Measurements from ENCODE around the gene TIA1. TPM values are rescaled to one million over a fixed set of nuclear protein-coding genes. Genes with fewer than 3 reads are reported as not detected.

The TIA1 gene
- total and polyA plus RNA-seq, 7 donors = 17.4 to 38.1 (median 26.1) TPM

DNA sequence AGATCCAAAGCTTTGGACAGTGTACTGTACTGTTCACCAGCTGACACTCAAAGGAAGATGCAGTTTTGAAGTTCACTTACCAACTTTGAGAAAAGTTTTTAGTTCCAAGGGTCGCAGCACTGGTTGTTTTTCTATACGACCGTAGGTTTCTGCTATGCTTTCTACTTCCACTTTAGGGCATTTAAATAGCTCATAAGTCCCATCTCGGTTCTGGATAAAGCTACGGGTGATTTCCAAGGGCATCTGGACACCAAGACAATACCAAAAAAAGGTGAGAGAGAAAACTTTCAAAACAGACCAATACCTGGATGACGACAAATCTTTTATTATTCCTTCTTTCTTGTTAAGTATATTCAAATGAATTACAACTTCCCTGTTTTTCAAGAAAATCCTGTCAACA, 87.9 kb downstream of the TIA1 start:
- DNase-seq (no peak), ATAC-seq (no peak)
- TF ChIP-seq, protein P1, sequence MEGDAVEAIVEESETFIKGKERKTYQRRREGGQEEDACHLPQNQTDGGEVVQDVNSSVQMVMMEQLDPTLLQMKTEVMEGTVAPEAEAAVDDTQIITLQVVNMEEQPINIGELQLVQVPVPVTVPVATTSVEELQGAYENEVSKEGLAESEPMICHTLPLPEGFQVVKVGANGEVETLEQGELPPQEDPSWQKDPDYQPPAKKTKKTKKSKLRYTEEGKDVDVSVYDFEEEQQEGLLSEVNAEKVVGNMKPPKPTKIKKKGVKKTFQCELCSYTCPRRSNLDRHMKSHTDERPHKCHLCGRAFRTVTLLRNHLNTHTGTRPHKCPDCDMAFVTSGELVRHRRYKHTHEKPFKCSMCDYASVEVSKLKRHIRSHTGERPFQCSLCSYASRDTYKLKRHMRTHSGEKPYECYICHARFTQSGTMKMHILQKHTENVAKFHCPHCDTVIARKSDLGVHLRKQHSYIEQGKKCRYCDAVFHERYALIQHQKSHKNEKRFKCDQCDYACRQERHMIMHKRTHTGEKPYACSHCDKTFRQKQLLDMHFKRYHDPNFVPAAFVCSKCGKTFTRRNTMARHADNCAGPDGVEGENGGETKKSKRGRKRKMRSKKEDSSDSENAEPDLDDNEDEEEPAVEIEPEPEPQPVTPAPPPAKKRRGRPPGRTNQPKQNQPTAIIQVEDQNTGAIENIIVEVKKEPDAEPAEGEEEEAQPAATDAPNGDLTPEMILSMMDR (IDR thresholded peaks at IDR 0.05) = no peak
- no peaks in the 10 kb centered on the region for H3K27me3 ChIP-seq (ENCODE audit: insufficient read depth in 3 of 3, low read length in 2 of 3)
- H3K4me1 ChIP-seq = no peaks in the 10 kb centered on the region
- peaks cover 2 to 92% of the 10 kb centered on the region in 2 donors for H3K36me3 ChIP-seq (ENCODE audit: insufficient read depth in 1 of 2, low read depth in 1 of 2)
- 87 to 91% (median 88%) methylated on average over 6 of the region's 6 CpGs for WGBS, 3 donors
- no peak overlapping the region for H3K4me3 ChIP-seq
- H3K27ac ChIP-seq = no peak overlapping the region
- intact Hi-C loops (cut with DNase I) = no loop called here
- no peaks in the 10 kb centered on the region for H3K9me3 ChIP-seq

Other genes with a start within 250 kb of the TIA1 start
- gene PCBP1, start 161.2 kb downstream of the TIA1 start, total RNA-seq = 100 to 1,000 TPM; 423 to 683 (median 522) TPM
- gene PCBP1, start 161.2 kb downstream of the TIA1 start, polyA plus RNA-seq = 100 to 1,000 TPM; 522 to 746 (median 549) TPM
- 10 to 100 TPM in 2 of 4 donors, 1 to 10 TPM in 2; 6.4 to 11.0 (median 9.2) TPM for gene C2orf42, start 57.6 kb downstream of the TIA1 start, total RNA-seq
- gene C2orf42, start 57.6 kb downstream of the TIA1 start, polyA plus RNA-seq = 10 to 100 TPM in 1 of 3 donors, 1 to 10 TPM in 2; 5.3 to 13.3 (median 6.4) TPM
- gene PCYOX1, start 9.5 kb upstream of the TIA1 start, total RNA-seq = 10 to 100 TPM; 20.5 to 46.2 (median 32.1) TPM
- 10 to 100 TPM in 2 of 3 donors, 1 to 10 TPM in 1; 6.2 to 46.1 (median 11.9) TPM for gene PCYOX1, start 9.5 kb upstream of the TIA1 start, polyA plus RNA-seq
- gene SNRPG, start 45.1 kb upstream of the TIA1 start, total RNA-seq = 100 to 1,000 TPM in 3 of 4 donors, 10 to 100 TPM in 1; 61.9 to 155 (median 127) TPM
- 100 to 1,000 TPM; 160 to 252 (median 165) TPM for gene SNRPG, start 45.1 kb upstream of the TIA1 start, polyA plus RNA-seq
- gene FAM136A, start 53.4 kb upstream of the TIA1 start, total RNA-seq = 10 to 100 TPM; 14.1 to 28.0 (median 19.2) TPM
- gene FAM136A, start 53.4 kb upstream of the TIA1 start, polyA plus RNA-seq = 10 to 100 TPM; 26.7 to 74.5 (median 52.1) TPM